Glutamatergic neuron (in vitro differentiated cells): ENCODE results near the gene PTX3. TPM values are rescaled to one million over a fixed set of nuclear protein-coding genes. Genes with fewer than 3 reads are reported as not detected.

ENCODE experiments used
- DNase-seq: peaks from one replicate; pipeline ENCODE4 v3.0.0; 2022
- H3K27ac Mint-ChIP-seq: one replicate; pipeline ENCODE4 v1.8.0; 2020; ENCODE audit warnings: mild to moderate bottlenecking, mixed read lengths, inconsistent platforms; ENCODE audit not compliant: unreplicated experiment
- H3K27me3 Mint-ChIP-seq: one replicate; pipeline ENCODE4 v1.8.0; 2020; ENCODE audit warnings: mild to moderate bottlenecking, moderate library complexity, mixed read lengths, inconsistent platforms; ENCODE audit not compliant: unreplicated experiment
- H3K36me3 Mint-ChIP-seq: one replicate; pipeline ENCODE4 v1.8.0; 2020; ENCODE audit warnings: mild to moderate bottlenecking, mixed read lengths, inconsistent platforms; ENCODE audit not compliant: unreplicated experiment
- H3K4me1 Mint-ChIP-seq: one replicate; pipeline ENCODE4 v1.8.0; 2020; ENCODE audit warnings: mild to moderate bottlenecking, low read depth, mixed read lengths, inconsistent platforms; ENCODE audit not compliant: unreplicated experiment
- H3K4me3 Mint-ChIP-seq: one replicate; pipeline ENCODE4 v1.8.0; 2020; ENCODE audit warnings: mild to moderate bottlenecking, mixed read lengths, inconsistent platforms; ENCODE audit not compliant: unreplicated experiment
- H3K9me3 Mint-ChIP-seq: one replicate; pipeline ENCODE4 v1.8.0; 2020; ENCODE audit warnings: mild to moderate bottlenecking, moderate library complexity, mixed read lengths, inconsistent platforms; ENCODE audit not compliant: unreplicated experiment
- total RNA-seq: library from RNA; stranded (reverse); fragmentation: NEBNext Ultra II Directional; extraction: Animal tissue kit (Norgen Biotek cat#: 25700); gene quantifications from one replicate; pipeline ENCODE4 v1.2.1, GENCODE V29; 2021; ENCODE audit not compliant: unreplicated experiment
- TF ChIP-seq, protein P1 (sequence below): fragments of 200-600 bp; sonication (generic); IDR thresholded peaks from one replicate; pipeline ENCODE4 v1.5.0; 2021; ENCODE audit not compliant: partially characterized antibody, unreplicated experiment

Gene PTX3
- total RNA-seq, 1 donor from 2014 or later, result 2.4 TPM

GRCh38 chr3:157392104-157392503 is 44.5 kb upstream of the PTX3 start:
- no peak for DNase-seq
- peaks cover 3% of the 10 kb centered on the region for H3K9me3 Mint-ChIP-seq
- H3K4me3 Mint-ChIP-seq, result no peak overlapping the region
- TF ChIP-seq, protein P1, sequence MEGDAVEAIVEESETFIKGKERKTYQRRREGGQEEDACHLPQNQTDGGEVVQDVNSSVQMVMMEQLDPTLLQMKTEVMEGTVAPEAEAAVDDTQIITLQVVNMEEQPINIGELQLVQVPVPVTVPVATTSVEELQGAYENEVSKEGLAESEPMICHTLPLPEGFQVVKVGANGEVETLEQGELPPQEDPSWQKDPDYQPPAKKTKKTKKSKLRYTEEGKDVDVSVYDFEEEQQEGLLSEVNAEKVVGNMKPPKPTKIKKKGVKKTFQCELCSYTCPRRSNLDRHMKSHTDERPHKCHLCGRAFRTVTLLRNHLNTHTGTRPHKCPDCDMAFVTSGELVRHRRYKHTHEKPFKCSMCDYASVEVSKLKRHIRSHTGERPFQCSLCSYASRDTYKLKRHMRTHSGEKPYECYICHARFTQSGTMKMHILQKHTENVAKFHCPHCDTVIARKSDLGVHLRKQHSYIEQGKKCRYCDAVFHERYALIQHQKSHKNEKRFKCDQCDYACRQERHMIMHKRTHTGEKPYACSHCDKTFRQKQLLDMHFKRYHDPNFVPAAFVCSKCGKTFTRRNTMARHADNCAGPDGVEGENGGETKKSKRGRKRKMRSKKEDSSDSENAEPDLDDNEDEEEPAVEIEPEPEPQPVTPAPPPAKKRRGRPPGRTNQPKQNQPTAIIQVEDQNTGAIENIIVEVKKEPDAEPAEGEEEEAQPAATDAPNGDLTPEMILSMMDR, result no peak
- H3K36me3 Mint-ChIP-seq, result peaks cover 5% of the 10 kb centered on the region
- H3K27me3 Mint-ChIP-seq, result no peaks in the 10 kb centered on the region
- H3K4me1 Mint-ChIP-seq, result no peaks in the 10 kb centered on the region
- no peak overlapping the region for H3K27ac Mint-ChIP-seq

- Mint-ChIP-seq H3K36me3 (peaks cover 5% of the 10 kb centered on the region), H3K27ac (no peak overlapping the region), H3K4me3 (no peak overlapping the region), H3K9me3 (peaks cover 3% of the 10 kb centered on the region), H3K4me1 (no peaks in the 10 kb centered on the region), H3K27me3 (peaks cover 2% of the 10 kb centered on the region)
- TF ChIP-seq, protein P1, result no peak
- DNase-seq, result no peak
These were observed 43.5 kb upstream of the PTX3 start for GRCh38 chr3:157393113-157393512.

- Mint-ChIP-seq H3K27me3 (peaks cover 2% of the 10 kb centered on the region), H3K4me3 (no peak overlapping the region), H3K36me3 (peaks cover 5% of the 10 kb centered on the region), H3K27ac (no peak overlapping the region), H3K9me3 (peaks cover 3% of the 10 kb centered on the region), H3K4me1 (no peaks in the 10 kb centered on the region)
- no peak for DNase-seq
- TF ChIP-seq, protein P1, result no peak
These were observed 42.2 kb upstream of the PTX3 start for GRCh38 chr3:157394411-157394810.

DNA sequence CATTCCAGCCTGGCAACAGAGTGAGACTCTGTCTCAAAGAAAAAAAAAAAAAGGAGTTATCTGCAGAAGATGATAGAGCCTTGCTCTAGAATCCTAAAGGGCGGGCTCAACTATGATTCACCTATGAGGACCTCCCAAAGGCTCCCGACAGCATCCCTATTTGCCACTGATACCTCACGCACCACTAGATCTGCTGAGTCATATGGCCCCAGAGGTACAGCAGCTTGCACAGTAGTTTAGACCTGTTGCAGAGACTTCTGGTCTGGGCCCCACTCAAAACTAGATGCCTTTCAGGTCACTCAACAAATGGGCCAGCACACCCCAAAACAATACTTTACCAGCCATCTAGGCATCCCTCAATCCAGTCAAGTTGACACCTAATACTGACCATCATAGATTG is 38.1 kb upstream of the PTX3 start:
- H3K36me3 Mint-ChIP-seq, result no peaks in the 10 kb centered on the region
- no peak for DNase-seq
- peaks cover 2% of the 10 kb centered on the region for H3K27me3 Mint-ChIP-seq
- H3K4me3 Mint-ChIP-seq, result no peak overlapping the region
- no peak overlapping the region for H3K27ac Mint-ChIP-seq
- no peaks in the 10 kb centered on the region for H3K4me1 Mint-ChIP-seq
- TF ChIP-seq, protein P1, result no peak
- peaks cover 3% of the 10 kb centered on the region for H3K9me3 Mint-ChIP-seq

- H3K27me3 Mint-ChIP-seq, result no peaks in the 10 kb centered on the region
- TF ChIP-seq, protein P1, result no peak
These were observed 32.3 kb upstream of the PTX3 start for GRCh38 chr3:157404381-157404780.

More at GRCh38 chr3:157404381-157404780, 32.3 kb upstream of the PTX3 start:
- Mint-ChIP-seq H3K27ac (no peak overlapping the region), H3K9me3 (no peaks in the 10 kb centered on the region), H3K4me1 (peaks cover 5% of the 10 kb centered on the region), H3K4me3 (no peak overlapping the region), H3K36me3 (no peaks in the 10 kb centered on the region)
- no peak for DNase-seq
